Adipose tissue (tissue), 3 donors: ENCODE data around the gene UNC5B. TPM values are rescaled to one million over a fixed set of nuclear protein-coding genes. Genes with fewer than 3 reads are reported as not detected.
"Not testable (repeated sequence)": the region's sequence is repeated elsewhere in the genome, so short reads cannot be mapped to it uniquely, and the experiment has no call there.

Experiments used
- H3K27ac ChIP-seq: one replicate; pipeline ENCODE4 v1.5.1; 2013; ENCODE audit warnings: low read depth, low read length
- WGBS, 3 donors: extraction: QIAGEN DNeasy Blood & Tissue Kit; methylation state at CpG; one replicate each; pipeline ENCODE4 v1.1.7; 2013; 5-methylcytosine and 5-hydroxymethylcytosine counted together
- polyA plus RNA-seq, 3 donors: library from polyadenylated mRNA; stranded (reverse); fragments of 200-250 nt; gene quantifications; one replicate each; pipeline ENCODE4 v1.2.3, GENCODE V29; 2013
- donor health status: healthy with polysubstance abuse.
- donor health status: Bipolar disorder and iron deficiency.
- donor health status: healthy.

Gene UNC5B
- polyA plus RNA-seq, 3 donors: 1.7 to 2.8 (median 2.1) TPM

DNA sequence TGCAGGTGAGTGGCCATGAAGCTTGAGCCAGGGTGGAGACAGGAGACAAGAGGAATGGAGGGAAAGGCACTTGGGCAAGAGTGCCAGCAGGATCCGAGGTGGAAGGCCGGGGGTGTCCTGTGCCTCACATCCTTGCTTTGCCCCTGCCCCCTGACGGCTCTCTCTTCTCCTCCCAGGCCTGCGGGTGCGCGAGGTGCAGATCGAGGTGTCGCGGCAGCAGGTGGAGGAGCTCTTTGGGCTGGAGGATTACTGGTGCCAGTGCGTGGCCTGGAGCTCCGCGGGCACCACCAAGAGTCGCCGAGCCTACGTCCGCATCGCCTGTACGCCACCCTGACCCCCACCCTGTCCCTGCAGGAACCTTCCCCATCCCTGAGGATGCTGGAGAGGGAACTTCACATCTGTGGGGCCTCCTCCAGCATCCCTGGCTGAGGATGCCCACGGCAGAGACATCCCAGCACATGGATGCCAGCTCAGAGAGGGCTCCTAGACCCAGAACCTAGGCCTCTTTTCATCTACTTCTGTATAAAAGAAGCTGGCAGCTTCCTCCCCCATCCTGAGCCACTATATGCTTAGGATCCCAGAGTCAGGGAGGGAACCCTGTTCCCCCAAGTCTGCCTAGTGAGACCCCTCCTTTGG lies 72.3 kb downstream of the UNC5B start:
- no peak overlapping the region for H3K27ac ChIP-seq
- 86 to 91% (median 90%) methylated on average over 16 to 19 of the region's 19 CpGs for WGBS, 3 donors

DNA sequence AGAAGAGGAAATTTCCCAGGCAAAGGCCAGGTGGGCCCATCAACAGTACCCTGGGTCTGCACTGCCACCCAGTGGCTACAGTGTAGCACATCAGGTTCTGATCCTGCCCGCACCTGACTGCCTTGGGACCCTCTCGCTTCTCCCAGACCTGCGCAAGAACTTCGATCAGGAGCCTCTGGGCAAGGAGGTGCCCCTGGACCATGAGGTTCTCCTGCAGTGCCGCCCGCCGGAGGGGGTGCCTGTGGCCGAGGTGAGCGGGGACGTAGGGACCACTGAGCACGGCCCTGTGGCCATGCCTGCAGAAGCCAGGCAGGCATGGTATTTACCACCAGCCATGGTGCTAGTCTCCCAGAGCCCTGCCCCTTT lies 72.8 kb downstream of the UNC5B start:
- 41 to 64% (median 58%) methylated on average over 11 of the region's 11 CpGs for WGBS, 3 donors

DNA sequence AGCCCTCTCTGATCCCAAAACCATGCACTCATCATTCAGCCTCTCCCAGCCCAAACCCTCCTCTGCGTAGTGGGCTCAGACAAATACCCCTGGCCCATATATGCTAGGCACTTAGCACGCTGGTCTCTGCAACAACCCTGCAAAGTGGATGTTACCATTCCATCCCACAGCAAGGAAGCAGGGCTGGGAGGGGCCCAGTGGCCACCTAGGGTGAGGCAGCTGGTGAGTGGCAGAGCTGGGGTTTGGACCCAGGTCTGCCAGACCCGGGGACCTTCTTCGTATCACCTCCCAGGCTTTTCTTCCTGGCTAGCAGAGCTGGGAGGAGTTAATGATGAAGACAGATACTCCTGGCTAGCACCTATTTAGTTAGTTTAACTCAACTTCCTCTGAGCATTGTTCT lies 73.6 kb downstream of the UNC5B start:
- H3K27ac ChIP-seq: no peak overlapping the region
- WGBS, 3 donors: 62 to 81% (median 80%) methylated on average over 4 of the region's 4 CpGs

More for the DNA sequence above, 72.8 kb downstream of the UNC5B start:
- H3K27ac ChIP-seq: no peak overlapping the region

DNA sequence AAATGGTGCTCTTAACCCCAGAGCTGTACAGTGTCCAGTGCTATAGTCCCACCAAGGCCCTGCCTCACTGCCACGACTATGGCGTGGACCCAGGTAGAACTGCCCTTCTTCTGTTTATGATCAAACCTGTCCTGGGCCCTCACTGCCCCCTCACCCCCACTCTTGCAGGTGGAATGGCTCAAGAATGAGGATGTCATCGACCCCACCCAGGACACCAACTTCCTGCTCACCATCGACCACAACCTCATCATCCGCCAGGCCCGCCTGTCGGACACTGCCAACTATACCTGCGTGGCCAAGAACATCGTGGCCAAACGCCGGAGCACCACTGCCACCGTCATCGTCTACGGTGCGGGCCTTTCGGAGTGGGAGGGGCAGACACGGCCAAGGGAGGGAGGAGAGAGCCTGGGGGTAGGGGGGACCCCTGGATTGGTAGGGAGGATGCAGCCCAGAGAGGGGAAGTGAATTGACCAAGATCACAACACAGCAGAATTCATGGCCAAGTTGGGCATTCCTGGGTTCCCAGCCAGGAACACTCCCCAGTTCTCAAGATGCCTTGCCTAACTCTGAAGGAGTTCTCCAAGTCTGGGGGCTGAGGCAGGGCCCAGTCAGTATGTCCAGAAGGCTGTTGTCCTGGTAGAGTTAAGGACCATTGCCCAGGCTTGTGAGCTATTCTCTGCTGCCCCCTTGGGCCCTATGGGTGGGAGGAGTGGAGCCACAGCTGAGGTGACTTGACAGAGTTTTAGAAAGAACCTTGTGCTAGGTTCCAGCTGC lies 74.3 kb downstream of the UNC5B start:
- H3K27ac ChIP-seq: no peak overlapping the region
- 82 to 92% (median 83%) methylated on average over 17 of the region's 17 CpGs for WGBS, 3 donors

DNA sequence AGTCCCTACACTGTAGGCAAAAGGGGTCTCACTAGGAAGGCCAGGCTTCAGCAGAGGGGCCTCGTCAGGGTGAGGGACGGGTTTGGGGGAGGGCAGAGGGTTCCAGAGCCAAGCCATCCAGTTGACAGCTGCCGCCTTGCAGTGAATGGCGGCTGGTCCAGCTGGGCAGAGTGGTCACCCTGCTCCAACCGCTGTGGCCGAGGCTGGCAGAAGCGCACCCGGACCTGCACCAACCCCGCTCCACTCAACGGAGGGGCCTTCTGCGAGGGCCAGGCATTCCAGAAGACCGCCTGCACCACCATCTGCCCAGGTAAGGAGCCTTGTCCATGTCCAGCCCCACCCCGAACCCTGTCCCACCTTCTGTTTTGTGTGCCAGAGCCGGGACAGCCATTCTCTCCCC lies 75.1 kb downstream of the UNC5B start:
- 85 to 88% (median 87%) methylated on average over 14 of the region's 14 CpGs for WGBS, 3 donors
- no peak overlapping the region for H3K27ac ChIP-seq

DNA sequence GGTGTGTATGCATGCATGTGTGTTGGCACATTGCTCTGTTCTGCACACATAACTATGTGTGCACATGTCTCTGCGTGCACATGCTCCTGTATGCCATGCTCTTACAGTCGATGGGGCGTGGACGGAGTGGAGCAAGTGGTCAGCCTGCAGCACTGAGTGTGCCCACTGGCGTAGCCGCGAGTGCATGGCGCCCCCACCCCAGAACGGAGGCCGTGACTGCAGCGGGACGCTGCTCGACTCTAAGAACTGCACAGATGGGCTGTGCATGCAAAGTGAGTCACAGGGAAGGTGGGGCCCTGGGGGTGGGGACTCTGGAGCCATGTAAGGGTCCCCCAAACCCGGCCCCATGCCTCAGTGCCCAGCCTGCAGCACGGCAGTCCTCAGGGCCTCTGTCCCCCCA lies 76.1 kb downstream of the UNC5B start:
- no peak overlapping the region for H3K27ac ChIP-seq
- WGBS, 3 donors: 88 to 93% (median 90%) methylated on average over 15 of the region's 15 CpGs

DNA sequence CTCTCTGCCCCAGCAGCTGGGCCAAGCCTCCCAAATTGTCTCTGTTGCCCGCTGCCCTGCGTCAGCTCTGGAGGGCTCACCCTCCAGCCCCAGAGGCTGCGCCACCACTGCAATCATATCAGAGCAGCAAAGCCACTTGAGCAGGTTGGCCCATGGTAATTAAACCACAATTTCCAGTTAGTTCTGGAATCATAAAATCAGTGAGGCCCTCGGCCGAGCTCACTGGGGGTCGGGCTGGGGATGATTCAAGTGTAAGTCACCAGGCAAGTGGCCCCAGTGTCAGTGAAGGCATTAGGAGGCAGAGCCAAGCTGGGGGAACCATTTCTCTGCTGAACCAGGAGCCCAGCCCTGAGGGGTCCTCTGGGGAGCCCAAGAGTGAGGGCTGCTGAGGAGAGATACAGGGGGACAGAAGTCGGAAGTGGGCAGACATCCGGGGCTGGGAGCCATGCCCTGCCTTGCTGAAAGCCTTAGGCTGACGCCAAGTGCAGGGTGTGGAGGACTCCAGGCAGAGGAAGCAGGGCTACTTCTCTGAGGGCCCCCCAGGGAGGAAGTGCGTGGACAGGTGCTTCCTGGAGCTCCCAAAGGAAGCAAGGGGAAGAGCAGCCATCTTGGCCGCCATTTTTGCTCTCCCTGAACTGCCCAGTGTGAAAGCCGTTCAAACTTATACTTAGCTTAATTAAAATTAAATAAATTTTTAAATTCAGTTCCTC lies 77.2 kb downstream of the UNC5B start:
- H3K27ac ChIP-seq: no peak overlapping the region
- 59 to 80% (median 62%) methylated on average over 12 of the region's 12 CpGs for WGBS, 3 donors

DNA sequence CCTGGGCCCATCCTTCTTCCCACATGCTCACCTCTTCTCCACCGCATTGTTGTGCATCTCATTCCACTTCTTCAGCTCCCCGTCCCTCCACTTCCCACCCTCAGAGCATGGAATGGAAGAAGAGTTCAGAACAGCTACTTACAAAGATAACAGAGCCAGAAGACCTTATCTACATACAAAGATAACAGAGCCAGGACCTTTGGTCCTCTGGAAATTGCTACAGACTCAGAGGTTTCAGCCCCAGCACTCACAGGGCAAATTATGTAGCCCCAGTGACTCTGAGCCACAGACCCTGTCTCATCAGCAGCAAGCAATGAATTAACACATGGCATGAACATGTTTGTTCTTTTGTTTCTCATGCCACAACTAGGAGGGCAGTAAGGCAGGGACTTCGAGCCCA lies 78.0 kb downstream of the UNC5B start:
- WGBS, 3 donors: 82 to 95% (median 89%) methylated on average over 3 of the region's 3 CpGs

DNA sequence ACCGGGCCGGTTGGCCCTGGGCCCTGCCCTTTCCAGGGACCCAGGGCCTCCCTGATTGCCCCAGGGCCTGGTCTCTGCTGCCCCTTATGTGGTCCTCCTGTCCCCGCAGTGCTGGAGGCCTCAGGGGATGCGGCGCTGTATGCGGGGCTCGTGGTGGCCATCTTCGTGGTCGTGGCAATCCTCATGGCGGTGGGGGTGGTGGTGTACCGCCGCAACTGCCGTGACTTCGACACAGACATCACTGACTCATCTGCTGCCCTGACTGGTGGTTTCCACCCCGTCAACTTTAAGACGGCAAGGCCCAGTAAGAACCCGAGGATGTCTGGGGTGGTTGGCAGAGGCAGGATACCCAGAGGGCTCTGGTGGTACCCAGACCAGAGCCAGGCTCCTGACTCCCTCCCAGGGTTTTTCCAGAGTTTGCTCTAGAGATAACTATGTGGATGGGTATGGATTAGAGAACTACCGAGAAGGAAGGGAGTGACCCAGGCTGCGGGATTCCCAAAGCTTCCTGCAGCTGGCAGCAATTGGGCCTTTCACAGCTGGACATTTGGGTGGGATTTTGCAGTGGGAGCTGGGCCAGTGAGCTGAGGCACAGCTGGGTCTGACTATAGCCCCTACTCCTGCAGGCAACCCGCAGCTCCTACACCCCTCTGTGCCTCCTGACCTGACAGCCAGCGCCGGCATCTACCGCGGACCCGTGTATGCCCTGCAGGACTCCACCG lies 78.6 kb downstream of the UNC5B start:
- no peak overlapping the region for H3K27ac ChIP-seq
- WGBS, 3 donors: 91 to 94% (median 91%) methylated on average over 26 of the region's 26 CpGs

More for the DNA sequence above, 78.0 kb downstream of the UNC5B start:
- H3K27ac ChIP-seq: no peak overlapping the region

DNA sequence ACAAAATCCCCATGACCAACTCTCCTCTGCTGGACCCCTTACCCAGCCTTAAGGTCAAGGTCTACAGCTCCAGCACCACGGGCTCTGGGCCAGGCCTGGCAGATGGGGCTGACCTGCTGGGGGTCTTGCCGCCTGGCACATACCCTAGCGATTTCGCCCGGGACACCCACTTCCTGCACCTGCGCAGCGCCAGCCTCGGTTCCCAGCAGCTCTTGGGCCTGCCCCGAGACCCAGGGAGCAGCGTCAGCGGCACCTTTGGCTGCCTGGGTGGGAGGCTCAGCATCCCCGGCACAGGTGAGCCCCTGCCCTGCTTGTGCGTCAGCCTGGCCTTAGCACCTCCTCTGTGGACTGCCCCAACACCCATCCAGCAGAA lies 79.1 kb downstream of the UNC5B start:
- H3K27ac ChIP-seq: no peak overlapping the region
- WGBS, 3 donors: 92 to 96% (median 93%) methylated on average over 13 of the region's 13 CpGs

DNA sequence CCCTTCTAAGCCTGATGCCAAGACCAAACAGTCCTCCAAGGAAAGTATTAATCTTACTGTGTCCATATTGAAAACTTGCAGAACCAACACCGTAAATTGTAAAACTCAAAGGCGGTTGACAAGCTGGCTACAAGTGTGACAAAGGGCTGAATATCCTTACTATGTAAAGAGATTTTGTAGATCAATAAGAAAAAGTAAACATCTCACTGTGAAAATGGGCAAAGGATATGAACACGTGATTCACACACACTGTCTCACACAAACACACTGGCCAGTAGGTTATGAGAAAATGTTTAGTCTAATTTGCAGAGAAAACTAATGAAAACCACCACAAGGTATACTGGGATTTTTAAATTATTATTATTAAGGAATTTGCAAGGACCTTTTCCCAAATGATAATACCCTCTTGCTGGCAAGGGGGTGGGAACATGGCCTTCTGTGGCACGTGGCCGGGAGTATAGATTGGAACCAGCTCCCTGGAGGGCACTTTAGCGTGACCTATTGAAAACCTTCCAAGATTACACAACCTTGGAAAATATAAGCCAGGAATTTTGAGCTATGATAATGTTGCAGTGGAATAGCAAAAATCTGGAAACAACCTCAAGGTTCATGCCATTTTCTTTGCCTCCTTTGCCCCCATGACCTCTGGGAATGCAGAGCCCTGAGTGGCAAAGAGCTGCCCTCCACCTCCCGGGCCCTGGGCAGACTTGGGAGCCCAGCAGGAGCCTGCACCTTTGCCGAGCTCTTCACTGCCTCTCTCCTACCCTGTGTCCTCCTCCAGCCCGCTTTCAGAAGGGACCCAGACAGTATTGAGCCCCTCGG lies 80.5 kb downstream of the UNC5B start:
- no peak overlapping the region for H3K27ac ChIP-seq

DNA sequence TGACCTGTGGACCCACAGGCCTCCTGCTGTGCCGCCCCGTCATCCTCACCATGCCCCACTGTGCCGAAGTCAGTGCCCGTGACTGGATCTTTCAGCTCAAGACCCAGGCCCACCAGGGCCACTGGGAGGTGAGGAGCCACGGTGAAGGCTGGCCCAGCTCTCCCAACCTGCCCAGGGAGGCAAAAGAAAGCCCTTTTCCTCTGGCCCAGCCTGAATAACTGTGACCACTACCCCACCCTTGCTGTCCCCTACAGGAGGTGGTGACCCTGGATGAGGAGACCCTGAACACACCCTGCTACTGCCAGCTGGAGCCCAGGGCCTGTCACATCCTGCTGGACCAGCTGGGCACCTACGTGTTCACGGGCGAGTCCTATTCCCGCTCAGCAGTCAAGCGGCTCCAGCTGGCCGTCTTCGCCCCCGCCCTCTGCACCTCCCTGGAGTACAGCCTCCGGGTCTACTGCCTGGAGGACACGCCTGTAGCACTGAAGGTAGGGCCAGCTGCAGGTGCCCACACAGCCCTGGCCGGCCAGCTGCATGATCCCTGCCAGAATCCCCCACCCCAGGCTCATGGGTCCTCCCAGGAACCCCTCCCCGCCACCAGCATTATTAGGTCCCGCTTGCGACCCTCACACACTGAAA lies 81.2 kb downstream of the UNC5B start:
- H3K27ac ChIP-seq: no peak overlapping the region
- WGBS, 3 donors: 87 to 91% (median 88%) methylated on average over 19 of the region's 19 CpGs

More for the DNA sequence above, 80.5 kb downstream of the UNC5B start:
- WGBS, 3 donors: 54 to 77% (median 72%) methylated on average over 10 of the region's 10 CpGs

DNA sequence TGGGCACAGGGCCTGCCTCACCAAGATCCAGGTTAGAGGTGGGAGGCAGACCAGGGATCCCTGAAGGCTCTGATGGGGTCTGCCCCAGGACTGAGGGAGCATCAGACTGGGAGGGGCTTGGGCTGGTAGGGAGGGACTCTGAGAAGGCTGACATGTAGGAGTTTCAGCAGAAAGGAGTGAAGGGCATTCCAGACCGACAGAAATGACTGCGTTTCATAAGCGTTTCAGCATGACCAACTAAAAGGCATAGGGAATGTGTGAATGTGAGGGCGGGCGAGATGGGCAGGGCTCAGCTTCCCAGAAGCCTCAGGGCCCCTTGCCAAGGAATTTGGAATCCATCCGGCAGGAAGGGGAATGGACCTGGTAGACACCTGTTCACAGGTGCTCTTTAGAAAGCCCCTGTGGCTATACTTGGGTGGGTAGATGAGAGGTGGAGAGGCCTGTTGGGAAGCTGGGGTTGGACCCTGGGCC lies 81.8 kb downstream of the UNC5B start:
- H3K27ac ChIP-seq: no peak overlapping the region
- WGBS, 3 donors: 82 to 93% (median 89%) methylated on average over 6 of the region's 6 CpGs

DNA sequence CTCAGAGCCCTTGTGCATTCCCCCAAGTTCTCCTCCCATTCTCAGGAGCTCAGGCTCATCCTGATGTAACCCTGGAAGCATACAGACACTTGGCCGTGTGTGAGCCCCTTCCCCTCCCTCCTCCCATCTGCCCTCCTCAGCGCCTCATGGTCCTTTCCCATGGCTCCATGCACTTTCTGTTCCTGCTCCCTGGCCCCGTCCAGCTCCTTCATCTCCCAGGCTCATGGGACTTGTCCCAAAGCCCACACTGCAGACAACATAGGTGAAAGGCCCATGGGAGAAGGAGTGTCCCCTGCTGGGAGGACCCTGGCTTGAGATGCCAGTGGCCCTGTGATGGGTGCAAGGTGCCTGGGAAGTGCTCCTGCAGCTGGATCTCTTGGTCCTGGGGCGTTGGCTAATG lies 82.5 kb downstream of the UNC5B start:
- WGBS, 3 donors: 87 to 91% (median 89%) methylated on average over 4 of the region's 4 CpGs
- H3K27ac ChIP-seq: peak overlapping the region; percentile 6

DNA sequence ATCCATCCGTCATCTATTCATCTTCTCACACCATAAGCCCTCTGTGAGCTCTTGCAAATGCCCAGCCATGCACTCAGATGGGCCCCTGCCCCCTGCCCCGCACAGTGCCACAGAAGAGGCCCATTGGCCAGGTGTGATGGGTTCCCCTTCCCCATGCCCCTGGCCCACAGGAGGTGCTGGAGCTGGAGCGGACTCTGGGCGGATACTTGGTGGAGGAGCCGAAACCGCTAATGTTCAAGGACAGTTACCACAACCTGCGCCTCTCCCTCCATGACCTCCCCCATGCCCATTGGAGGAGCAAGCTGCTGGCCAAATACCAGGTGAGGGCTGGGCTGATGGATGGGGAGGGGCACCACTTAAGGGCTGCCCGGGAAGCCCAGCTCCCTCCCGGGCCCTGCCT lies 83.3 kb downstream of the UNC5B start:
- no peak overlapping the region for H3K27ac ChIP-seq
- WGBS, 3 donors: 91 to 96% (median 96%) methylated on average over 9 of the region's 9 CpGs

DNA sequence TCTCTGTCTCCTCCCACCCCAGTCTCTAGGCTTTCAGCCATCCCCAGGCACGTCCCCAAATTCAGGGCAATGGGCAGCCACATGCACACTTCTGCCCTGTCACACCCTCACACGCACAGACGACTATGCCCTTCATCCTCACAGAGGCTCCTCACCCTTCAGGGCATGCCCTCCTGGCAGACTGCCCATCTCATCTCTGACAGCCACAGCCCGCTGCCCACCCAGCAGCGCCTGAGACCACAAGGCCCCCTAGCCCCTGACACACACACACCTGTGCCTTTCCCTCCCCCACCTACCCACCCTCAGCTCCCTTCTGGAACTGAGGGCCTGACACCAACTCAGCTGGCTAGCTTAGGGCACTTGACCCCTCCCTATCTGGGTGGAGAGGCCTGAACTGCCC lies 83.7 kb downstream of the UNC5B start:
- H3K27ac ChIP-seq: no peak overlapping the region
- WGBS, 3 donors: 65 to 69% (median 66%) methylated on average over 5 of the region's 5 CpGs

DNA sequence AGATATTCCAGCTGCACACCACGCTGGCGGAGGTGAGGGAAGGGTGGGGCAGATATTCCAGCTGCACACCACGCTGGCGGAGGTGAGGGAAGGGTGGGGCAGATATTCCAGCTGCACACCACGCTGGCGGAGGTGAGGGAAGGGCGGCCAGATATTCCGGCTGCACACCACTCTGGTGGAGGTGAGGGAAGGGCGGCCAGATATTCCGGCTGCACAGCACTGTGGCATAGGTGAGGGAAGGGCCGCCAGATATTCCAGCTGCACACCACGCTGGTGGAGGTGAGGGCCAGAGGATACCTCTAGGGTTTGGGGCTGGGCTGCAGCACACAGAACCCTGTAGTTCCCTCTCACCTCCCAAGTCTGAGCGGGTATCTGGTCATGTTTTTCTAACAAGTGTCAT lies 84.4 kb downstream of the UNC5B start:
- WGBS, 3 donors: 88 to 93% (median 93%) methylated on average over 8 to 13 of the region's 13 CpGs
- not testable (repeated sequence) for H3K27ac ChIP-seq
